Left ventricle myocardium inferior (tissue), 1 donor: ENCODE data around the gene TMEM184B. TPM values are rescaled to one million over a fixed set of nuclear protein-coding genes. Genes with fewer than 3 reads are reported as not detected.

Experiments
- DNase-seq: peaks from one replicate; pipeline ENCODE4 v3.0.0-alpha.2; 2020
- H3K27ac ChIP-seq: fragments of 200-600 bp; replicated peaks from 2 replicates; pipeline ENCODE4 v1.8.0; 2021
- H3K27me3 ChIP-seq: fragments of 200-600 bp; 2 replicates; pipeline ENCODE4 v1.8.0; 2021; ENCODE audit warnings: low read depth
- H3K36me3 ChIP-seq: fragments of 200-600 bp; 2 replicates; pipeline ENCODE4 v1.8.0; 2021
- H3K4me1 ChIP-seq: fragments of 200-600 bp; 2 replicates; pipeline ENCODE4 v1.8.0; 2021
- H3K4me3 ChIP-seq: fragments of 200-600 bp; 2 replicates; pipeline ENCODE4 v1.8.0; 2021; ENCODE audit warnings: mild to moderate bottlenecking, moderate library complexity
- H3K9me3 ChIP-seq: fragments of 200-600 bp; replicated peaks from 2 replicates; pipeline ENCODE4 v1.8.0; 2021
- intact Hi-C: fragments of 100-400 bp; cut with micrococcal nuclease; formaldehyde crosslinking; loops from one replicate; pipeline ENCODE4 v1.11.0; 2022
- total RNA-seq: library from RNA; stranded (reverse); fragmentation: NEBNext Ultra II Directional; extraction: Animal tissue kit (Norgen Biotek cat#: 25700); gene quantifications from one replicate; pipeline ENCODE4 v1.2.1, GENCODE V29; 2021
- TF ChIP-seq, protein P1 (sequence below): fragments of 200-600 bp; IDR thresholded peaks from 2 replicates; pipeline ENCODE4 v1.8.0; 2021; ENCODE audit warnings: antibody characterized with exemption, mild to moderate bottlenecking, borderline replicate concordance
- donor health status: DM: no; HTN: yes; CAD: no; lungs with severe emphysema.

The TMEM184B gene
- total RNA-seq, 1 donor from 2014 or later = 50.6 TPM

DNA sequence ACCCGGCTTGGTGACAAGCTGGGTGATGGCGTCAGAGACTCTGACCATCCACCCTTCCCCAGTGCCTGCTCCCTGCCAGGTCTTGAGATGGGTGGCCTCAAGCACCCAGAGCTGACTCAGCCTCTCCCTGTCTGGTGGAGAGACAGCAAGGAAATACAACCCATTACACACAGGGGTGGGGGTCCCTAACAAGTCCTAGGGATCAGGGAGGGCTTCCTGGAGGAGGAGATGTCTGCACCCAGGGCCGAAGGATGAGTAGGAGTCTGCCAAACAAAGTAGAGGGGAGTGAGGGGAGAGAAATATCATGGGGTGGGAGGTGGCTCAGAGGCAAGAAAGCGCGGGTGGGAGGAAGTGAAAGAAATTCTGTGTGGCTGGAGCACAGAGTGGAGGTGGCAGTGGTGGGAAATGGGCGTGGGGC lies 64.2 kb downstream of the TMEM184B start:
- TF ChIP-seq, protein P1, sequence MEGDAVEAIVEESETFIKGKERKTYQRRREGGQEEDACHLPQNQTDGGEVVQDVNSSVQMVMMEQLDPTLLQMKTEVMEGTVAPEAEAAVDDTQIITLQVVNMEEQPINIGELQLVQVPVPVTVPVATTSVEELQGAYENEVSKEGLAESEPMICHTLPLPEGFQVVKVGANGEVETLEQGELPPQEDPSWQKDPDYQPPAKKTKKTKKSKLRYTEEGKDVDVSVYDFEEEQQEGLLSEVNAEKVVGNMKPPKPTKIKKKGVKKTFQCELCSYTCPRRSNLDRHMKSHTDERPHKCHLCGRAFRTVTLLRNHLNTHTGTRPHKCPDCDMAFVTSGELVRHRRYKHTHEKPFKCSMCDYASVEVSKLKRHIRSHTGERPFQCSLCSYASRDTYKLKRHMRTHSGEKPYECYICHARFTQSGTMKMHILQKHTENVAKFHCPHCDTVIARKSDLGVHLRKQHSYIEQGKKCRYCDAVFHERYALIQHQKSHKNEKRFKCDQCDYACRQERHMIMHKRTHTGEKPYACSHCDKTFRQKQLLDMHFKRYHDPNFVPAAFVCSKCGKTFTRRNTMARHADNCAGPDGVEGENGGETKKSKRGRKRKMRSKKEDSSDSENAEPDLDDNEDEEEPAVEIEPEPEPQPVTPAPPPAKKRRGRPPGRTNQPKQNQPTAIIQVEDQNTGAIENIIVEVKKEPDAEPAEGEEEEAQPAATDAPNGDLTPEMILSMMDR = no peak
- Histone ChIP-seq H3K27me3 (no peaks in the 10 kb centered on the region), H3K4me3 (no peak overlapping the region), H3K9me3 (no peaks in the 10 kb centered on the region), H3K4me1 (peaks cover 24% of the 10 kb centered on the region), H3K27ac (no peak overlapping the region), H3K36me3 (no peaks in the 10 kb centered on the region)
- no peak for DNase-seq
- intact Hi-C loops = no loop called here

DNA sequence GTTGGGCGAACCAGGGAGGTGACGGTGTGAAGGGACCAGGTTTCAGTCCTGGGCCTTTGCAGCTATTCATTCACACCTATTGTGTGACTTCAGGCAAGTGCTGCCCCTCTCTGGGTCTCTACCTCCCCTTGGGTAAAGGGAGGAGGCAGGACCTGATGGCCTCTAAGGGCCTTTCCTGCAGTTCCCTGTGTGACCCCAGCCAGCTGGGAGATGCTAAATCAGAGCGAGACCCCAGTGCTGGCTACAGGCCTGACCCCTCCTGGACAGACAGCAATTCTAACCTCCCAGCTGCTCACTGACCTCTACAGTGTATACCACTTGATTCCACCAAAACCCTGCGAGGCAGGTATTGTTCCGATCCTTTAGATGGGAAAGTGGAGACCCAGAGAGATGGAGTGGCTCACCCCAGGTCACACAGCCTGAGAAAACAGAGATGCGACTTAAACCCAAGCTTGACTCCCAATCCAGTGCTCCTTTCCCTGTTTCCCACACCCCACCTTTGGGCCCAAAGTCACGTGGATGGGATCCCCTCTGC lies 64.8 kb downstream of the TMEM184B start:
- TF ChIP-seq, protein P1 = no peak
- Histone ChIP-seq H3K4me1 (peaks cover 29% of the 10 kb centered on the region), H3K27ac (no peak overlapping the region), H3K4me3 (no peak overlapping the region), H3K36me3 (no peaks in the 10 kb centered on the region), H3K9me3 (no peaks in the 10 kb centered on the region), H3K27me3 (no peaks in the 10 kb centered on the region)
- DNase-seq = no peak
- intact Hi-C loops = no loop called here

DNA sequence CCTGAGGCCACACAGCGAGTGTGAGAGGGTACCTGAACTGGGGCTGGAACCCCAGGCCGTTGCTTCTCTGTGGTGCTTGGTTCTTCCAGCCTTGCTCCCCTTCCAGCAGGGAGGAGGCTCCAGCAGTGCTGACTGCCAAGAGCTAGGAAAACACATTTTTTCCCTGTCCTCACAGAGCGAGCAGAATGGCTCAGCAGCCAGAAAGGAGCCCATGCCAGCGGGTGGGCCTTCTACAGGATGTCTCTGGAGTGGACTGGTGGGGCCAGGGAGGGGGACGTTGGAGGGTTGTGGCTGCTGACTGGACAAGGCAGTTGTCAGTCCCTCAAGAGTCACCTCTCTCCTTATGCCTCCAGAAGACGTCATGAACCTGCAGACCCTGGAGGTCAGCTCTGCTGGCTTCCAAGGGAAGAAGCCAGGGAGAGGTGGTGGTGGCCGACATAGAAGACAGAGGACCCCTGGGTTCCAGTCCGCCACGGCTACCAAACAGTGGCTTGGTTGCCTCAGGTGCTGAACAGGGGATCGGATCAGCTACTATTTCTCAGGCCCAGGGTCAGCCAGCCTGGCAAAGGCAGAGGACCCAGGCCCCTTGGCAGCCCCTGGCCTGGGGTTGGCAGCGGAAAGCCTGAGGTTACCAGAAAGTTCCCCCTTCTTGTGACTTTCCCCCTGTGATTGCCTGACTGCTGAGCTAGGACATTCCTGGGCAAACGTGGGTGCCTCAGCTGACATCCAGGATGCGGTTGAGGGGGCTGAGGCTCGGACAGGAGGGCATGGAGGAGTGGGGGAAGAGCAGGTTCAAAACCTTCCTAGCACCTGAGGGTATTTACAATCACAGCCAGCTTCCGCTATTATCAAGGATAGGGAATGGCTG lies 67.3 kb downstream of the TMEM184B start:
- TF ChIP-seq, protein P1 = no peak
- Histone ChIP-seq H3K4me1 (peaks cover 45% of the 10 kb centered on the region), H3K4me3 (no peak overlapping the region), H3K27me3 (no peaks in the 10 kb centered on the region), H3K27ac (peak overlapping the region; percentile 97), H3K36me3 (no peaks in the 10 kb centered on the region), H3K9me3 (no peaks in the 10 kb centered on the region)
- DNase-seq = peak; percentile 83
- intact Hi-C loops = no loop called here

DNA sequence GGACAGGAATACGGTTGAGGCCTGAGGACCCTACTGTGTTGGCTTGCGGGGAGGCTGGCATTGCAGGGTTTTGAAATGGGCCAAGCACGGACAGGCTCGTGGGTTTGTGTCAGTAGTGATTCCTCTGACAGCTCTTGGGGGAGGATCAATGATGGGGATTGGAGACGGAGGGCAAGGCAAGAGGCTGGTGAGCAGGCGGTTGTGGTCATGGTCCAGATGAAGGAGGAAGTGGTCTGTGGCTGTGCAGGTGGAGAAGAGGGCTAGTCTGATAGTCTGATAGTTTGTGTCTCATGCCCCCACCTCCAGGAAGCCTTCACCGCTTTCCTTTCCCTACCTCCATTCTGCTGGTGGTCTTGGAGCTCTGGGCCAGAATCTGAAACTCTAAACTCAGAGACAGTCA lies 68.0 kb downstream of the TMEM184B start:
- H3K4me1 ChIP-seq = peaks cover 45% of the 10 kb centered on the region
- H3K4me3 ChIP-seq = no peak overlapping the region
- H3K27ac ChIP-seq = peak overlapping the region; percentile 97
- DNase-seq = no peak
- H3K9me3 ChIP-seq = no peaks in the 10 kb centered on the region
- TF ChIP-seq, protein P1 = no peak
- H3K36me3 ChIP-seq = no peaks in the 10 kb centered on the region
- intact Hi-C loops = no loop called here
- H3K27me3 ChIP-seq = no peaks in the 10 kb centered on the region

DNA sequence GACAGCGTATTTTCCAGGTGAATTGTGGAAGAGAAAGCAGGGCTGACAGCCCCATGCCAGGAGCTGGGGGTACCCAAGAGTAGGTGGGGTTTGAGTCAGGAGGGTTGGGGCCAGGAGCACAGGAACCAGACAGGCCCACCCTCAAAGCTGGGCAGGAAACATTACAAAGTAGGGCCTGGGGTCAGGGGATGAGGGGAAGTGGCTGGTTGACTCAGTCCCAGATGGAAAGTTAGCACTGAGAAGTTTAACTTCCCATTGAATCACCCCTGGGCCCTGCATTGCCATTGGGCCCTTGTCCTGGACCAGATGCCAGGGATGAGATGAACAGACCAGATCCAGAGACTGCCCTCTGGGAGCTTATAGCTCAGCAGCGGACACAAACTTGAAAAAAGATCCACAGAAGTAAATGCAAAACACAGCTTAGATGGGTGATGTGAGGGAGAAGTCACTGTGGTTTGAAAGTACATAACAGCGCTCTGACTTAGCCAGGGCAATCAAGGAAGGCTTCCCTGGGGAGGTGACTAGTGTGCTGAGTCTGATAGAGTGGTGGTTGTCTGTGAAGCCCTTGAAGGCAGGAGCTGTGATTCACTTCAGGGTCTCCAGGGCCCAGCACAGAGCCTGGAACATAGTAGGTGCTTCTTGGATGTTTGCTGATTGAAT lies 68.8 kb downstream of the TMEM184B start:
- no peaks in the 10 kb centered on the region for H3K36me3 ChIP-seq
- H3K27ac ChIP-seq = peak overlapping the region; percentile 97
- TF ChIP-seq, protein P1 = no peak
- no peaks in the 10 kb centered on the region for H3K9me3 ChIP-seq
- no peaks in the 10 kb centered on the region for H3K27me3 ChIP-seq
- DNase-seq = no peak
- intact Hi-C loops = no loop called here
- H3K4me3 ChIP-seq = peak overlapping the region; percentile 83
- peaks cover 45% of the 10 kb centered on the region for H3K4me1 ChIP-seq
